ENCODE measurements around the gene LYAR.

DNA sequence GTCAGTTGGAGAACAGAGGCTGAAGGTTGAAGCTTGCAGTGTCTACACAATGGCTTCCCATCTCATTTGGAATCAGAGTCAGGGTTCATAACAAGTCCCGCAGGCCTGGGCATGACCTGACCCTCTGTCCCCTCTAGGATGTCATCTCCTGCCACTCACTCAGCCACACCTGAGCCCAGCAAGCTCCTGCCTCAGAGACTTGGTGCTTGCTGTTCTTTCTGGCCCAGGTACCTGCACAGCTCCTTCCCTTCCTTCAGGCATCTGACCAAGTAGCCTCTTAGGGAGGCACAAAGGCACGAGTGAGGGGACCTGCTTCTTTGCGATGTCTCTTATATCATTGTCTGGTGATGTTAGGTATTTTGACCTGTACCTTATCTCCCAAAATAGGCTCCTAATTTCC, 9.1 kb upstream of the LYAR start:
- TF ChIP-seq POLR2A (IDR thresholded peaks at IDR 0.05), result no peak
- TF ChIP-seq, protein P1, sequence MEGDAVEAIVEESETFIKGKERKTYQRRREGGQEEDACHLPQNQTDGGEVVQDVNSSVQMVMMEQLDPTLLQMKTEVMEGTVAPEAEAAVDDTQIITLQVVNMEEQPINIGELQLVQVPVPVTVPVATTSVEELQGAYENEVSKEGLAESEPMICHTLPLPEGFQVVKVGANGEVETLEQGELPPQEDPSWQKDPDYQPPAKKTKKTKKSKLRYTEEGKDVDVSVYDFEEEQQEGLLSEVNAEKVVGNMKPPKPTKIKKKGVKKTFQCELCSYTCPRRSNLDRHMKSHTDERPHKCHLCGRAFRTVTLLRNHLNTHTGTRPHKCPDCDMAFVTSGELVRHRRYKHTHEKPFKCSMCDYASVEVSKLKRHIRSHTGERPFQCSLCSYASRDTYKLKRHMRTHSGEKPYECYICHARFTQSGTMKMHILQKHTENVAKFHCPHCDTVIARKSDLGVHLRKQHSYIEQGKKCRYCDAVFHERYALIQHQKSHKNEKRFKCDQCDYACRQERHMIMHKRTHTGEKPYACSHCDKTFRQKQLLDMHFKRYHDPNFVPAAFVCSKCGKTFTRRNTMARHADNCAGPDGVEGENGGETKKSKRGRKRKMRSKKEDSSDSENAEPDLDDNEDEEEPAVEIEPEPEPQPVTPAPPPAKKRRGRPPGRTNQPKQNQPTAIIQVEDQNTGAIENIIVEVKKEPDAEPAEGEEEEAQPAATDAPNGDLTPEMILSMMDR (IDR thresholded peaks at IDR 0.05 in 4 of 5, conservative IDR thresholded peaks at IDR 0.05 in 1 of 5), result no peak

All from gastrocnemius medialis (tissue), 4 donors.